GM18502 (cell line): ENCODE measurements around the gene SRGAP3.
"Not testable (repeated sequence)": the region's sequence is repeated elsewhere in the genome, so short reads cannot be mapped to it uniquely, and the experiment has no call there.

Experiments
- ATAC-seq: cut with Tn5 transposase; IDR thresholded peaks from one replicate; pipeline ENCODE4 v1.9.1; 2021; ENCODE audit warnings: mild to moderate bottlenecking; ENCODE audit not compliant: unreplicated experiment, poor library complexity

Gene SRGAP3

DNA sequence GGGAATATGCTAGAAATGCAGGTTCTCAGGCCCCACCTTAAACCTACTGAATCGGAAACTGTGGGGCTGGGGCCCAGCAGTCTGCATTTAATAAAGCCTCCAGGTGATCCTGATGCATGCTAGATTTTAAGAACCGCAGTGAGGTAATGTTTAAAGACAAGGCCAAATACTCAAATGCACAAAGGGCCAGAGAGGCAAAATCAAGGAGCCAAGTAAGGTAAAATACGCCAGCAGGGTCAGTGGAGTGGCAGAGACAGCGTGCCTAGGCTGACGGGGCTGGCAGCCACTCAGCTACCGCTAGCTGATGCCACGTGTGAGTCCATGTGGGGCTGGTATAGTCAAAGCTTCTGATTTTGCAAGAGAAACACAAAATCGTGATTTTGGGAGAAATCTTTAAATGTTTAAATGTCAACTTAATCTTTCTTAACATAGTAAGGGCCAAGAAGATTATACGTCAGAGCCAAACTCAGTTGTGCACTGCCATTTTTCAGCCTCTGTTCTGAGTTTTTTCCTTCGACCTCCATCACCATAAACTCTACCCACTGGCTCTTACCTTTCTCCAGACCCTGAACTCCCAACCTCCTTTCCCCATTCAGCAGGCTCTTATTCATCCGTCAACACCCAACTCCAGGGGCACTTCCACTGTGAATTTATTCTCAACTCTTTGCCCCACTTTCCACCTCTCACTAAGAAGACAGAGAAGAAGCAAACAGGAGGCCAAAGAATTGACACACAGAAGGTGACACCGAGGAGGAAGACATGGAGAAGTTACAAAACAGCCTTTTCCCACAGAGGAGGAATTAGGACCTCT lies 149.5 kb downstream of the SRGAP3 start:
- no peak for ATAC-seq

DNA sequence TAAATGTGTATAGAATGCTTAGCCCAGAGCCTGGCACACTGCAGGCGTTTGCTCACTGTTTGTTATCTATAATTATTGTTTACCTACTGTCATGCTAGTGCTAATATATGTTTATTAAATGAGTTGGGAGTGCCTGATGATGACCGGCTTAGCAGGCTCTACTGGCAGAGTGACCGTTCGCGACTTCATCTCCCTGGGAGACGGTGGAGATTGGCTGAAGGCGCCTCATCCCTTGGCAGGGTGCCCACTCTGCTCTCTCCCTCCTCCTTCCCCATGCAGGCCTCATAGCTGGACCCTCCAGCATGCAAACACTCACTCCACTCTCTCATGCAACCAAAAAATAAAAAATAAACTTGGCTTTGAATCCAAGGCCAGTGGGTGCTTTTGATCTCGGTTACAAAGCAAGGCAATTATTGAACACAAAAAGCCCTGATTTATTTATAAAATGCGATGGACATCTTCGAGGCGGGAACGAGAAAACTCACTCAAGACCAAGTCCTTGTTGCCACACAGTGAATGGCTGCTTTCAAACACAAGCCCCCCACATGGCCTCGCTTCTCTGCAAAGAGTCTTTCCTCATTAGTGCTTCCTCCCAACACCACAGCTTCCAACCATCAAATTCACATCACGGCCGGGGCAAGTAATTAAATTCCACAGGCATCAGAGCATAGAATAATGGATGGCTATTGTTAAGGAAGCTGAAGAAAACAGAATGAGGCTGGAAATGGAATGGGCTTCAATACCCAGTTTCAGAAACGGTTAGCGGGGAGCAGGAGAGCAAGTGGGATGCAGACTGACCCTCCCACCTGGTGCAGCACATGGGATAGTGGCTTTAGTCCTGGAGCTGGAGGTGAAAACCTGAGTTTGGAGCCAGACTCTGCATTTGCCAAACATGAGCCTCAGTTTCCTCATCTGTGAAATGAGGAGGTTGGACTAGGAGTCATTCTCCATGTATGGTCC lies 150.4 kb downstream of the SRGAP3 start:
- no peak for ATAC-seq

- ATAC-seq: no peak
Measured at GRCh38 chr3:9097495-9097894, 152.0 kb downstream of the SRGAP3 start.

- ATAC-seq: no peak
Measured at GRCh38 chr3:9091486-9092235, 157.8 kb downstream of the SRGAP3 start.

DNA sequence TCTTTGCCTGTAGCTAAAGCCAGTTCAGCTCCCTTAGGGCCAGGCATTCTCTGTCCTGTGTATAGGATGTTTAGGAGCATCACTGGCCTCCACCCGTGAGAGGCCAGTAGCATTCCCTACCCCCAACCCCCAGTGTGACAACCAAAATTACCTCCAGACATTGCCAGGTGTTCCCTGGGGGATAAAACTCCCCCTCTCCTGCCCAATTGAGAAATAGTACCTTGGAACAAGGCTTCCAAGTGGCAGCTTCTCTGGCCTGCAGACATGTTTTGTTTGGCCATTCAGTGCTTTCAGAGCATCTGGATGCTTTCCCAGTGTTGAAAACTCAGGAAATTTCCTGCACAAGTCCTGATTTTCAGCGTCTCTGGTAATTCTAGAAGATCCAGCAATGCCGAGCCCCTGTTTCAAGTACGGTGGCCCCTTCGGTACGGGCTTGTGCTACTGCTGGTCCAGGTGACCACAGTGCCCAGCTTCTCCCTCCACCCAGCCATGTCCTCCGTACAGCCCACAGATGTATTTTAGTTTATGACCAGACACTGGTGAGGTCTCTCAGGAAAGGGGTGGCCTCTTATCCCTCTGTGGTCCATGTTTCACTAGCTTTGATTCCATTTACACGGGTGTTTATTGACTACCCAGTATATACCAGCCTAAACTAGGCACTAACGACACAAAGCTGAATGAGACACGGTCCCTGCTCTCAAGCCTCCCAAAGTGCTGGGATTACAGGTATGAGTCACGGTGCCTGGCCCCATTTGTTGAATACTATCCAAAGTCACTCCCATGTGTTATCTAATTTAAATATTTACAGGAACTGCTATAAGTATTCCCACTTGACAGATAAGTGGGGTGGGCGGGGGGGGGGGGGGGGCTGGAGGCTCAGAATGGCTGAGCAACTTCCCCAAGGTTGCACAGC lies 160.7 kb downstream of the SRGAP3 start:
- ATAC-seq: no peak

DNA sequence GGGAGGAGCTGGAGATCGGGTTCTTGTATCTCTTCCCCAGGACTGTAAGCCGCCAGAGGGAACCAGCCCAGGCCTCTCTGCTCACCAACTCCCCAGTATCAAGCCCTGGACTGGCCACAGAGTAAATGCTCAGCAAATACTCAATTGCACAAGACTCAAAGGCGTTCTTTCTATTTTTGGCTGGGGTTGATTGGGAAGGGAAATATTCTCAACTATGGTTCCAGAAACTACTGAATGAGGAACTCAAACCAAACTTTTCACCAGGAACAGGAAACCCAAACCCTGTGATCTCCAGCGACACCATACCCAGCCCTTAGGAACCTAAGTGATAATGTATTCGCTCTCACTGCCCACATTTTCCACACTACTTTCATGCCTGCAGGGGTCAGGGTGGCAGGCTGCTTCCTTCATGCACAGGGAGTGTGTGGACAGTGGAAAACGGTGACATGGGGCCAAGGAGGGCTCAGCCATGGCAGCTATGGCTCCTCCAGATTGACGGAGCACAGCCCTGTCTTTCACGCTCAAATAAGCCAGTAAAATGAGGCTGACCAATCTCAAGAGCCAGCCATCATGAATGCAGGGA lies 161.5 kb downstream of the SRGAP3 start:
- no peak for ATAC-seq

- ATAC-seq: not testable (repeated sequence)
Measured at GRCh38 chr3:9085428-9085827, 164.0 kb downstream of the SRGAP3 start.

GRCh38 chr3:9081184-9081818 lies 168.1 kb downstream of the SRGAP3 start:
- ATAC-seq: no peak

DNA sequence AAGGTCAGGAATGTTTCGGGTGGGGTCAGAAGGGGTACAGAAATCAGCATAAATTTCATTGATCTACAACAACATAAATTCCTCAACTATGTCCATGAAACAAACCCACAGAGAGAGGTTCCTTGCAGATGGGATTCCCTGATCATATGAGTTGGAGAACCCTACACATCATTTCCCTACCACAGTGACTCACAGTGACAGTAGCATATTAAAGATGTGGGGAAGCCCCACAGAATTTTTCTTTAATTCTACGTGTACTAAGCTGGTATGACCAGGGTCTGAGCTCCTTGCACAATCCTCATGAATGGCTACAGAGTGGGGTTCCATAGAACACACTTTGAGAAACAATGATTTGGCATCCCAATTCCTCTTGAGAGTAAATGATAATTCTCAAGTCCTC lies 169.3 kb downstream of the SRGAP3 start:
- ATAC-seq: no peak

DNA sequence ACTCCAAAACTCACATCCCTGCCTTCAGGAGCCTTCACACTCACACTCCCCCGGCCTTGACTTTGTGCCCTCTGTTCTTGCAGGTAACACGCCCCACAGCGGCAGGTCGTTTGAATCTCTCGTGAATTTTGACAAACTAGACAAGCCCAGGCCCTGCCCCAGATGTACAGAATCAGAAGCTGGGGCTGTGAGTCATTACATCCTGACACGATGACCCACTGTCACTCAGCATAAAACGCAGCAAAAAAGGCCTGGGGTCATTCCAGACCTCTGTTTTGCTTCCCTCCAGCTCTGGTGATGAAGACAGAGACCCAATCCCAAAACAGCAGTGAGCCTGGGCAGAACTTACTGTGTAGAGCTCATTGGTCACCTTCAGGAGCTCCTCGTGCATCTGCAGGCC lies 169.8 kb downstream of the SRGAP3 start:
- ATAC-seq: no peak

DNA sequence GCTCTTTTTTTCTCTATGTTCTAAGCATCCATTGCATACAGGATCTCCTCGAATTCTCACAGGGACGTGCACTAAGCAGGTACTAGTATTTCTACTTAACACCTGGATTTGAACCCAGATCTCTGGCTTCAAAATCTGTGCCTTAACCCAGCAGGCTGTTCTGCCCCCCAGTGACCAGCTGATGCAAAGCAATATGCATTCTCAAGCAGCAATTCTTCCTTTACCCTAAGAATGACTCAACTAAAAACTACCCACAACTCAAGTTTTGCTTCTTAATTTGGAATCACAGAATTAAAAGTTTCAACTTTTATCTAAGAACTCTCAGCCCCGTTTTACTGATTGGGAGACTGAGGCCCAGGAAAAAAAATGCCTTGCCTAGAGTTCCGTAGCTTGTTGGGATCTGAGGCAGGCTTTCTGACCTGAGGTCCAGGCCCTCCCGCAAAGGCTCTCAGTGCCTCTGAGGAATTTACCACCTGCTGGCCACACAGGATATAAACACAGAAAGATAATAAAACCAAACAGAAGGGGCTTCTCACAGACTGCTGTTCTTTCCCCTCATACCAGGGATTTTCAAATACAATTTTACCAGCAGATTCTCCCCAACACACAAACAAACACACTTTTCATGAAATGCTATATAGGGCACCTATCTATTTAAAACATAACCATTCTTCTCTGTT lies 170.7 kb downstream of the SRGAP3 start:
- no peak for ATAC-seq

DNA sequence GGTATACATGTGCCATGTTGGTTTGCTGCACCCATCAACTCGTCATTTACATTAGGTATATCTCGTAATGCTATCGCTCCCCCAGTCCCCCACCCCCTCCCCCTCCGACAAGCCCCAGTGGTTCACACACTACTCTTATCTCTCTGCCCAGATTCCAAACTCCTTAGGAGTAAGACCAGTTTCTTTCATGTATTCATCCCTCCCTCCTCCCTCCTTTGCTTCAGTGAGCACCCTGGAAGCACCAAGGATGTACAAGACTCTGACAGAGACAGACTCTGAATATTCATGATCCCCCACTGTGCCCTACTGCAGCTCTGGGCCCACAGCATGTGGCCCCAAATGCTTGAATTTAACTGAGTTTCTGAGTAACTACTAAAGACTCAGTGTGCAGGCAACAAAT lies 172.4 kb downstream of the SRGAP3 start:
- no peak for ATAC-seq

- no peak for ATAC-seq
Measured at GRCh38 chr3:9075762-9076161, 173.7 kb downstream of the SRGAP3 start.

GRCh38 chr3:9074079-9074478 lies 175.4 kb downstream of the SRGAP3 start:
- no peak for ATAC-seq

DNA sequence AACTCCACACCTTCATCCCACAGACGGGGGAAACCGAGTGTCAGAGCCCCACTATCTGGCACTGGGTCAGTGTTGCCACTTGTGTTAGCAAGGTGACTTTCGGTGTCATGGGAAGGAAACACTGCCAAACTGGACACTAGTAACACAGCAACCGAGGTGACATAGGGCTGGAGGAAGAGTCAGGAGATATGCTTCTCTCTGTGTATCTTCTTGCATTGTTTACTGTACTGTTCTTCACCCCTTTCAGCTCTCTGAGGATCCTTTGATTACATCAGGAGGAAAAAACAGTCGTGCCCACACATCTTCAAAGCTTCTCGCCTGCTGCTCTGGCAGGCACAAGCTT lies 176.8 kb downstream of the SRGAP3 start:
- ATAC-seq: no peak

- ATAC-seq: no peak
Measured at GRCh38 chr3:9071936-9072666, 177.3 kb downstream of the SRGAP3 start.

- no peak for ATAC-seq
Measured at GRCh38 chr3:9070961-9071360, 178.5 kb downstream of the SRGAP3 start.

DNA sequence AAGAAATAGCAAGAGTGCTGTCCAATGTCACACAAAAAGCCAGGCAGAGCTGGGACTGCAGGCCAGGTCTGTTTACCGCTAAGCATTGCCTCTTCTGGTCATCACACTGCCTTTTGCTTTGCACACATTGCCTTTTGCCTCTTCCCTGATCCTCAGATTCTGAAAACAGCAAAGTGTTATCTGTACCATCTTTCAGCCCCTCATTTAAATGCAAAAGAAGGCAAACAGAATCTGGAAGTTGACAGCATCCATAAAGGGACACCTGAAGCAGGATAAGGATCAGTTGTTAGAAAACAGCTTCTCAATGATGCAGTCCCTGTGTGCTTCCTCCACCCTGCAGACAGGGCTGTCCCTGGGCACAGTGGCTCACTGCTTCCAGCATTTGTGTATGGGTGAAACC lies 179.5 kb downstream of the SRGAP3 start:
- no peak for ATAC-seq
